Trophoblast cell (in vitro differentiated cells and primary cell): ENCODE data around the gene LOX. TPM values are rescaled to one million over a fixed set of nuclear protein-coding genes. Genes with fewer than 3 reads are reported as not detected.

Source experiments
- DNase-seq, 2 donors: peaks; one replicate each; pipeline ENCODE4 v3.0.0-alpha.2; 2016
- H2AFZ ChIP-seq: 2 replicates; pipeline ENCODE4 v1.6.1; 2013; ENCODE audit warnings: low read length, moderate library complexity, mild to moderate bottlenecking; ENCODE audit not compliant: insufficient read depth, poor library complexity
- H2AK5ac ChIP-seq: 2 replicates; pipeline ENCODE4 v1.6.1; 2013; ENCODE audit warnings: mild to moderate bottlenecking, low read length
- H2BK120ac ChIP-seq: 2 replicates; pipeline ENCODE4 v1.6.1; 2013; ENCODE audit warnings: low read length, mild to moderate bottlenecking, moderate library complexity; ENCODE audit not compliant: insufficient read depth, poor library complexity
- H2BK12ac ChIP-seq: 2 replicates; pipeline ENCODE4 v1.6.1; 2013; ENCODE audit warnings: mild to moderate bottlenecking, low read length, moderate library complexity
- H2BK5ac ChIP-seq: 2 replicates; pipeline ENCODE4 v1.6.1; 2013; ENCODE audit warnings: low read length, low read depth, moderate library complexity, mild to moderate bottlenecking; ENCODE audit not compliant: poor library complexity
- H3K14ac ChIP-seq: 2 replicates; pipeline ENCODE4 v1.6.1; 2013; ENCODE audit warnings: mild to moderate bottlenecking, low read length
- H3K18ac ChIP-seq: 2 replicates; pipeline ENCODE4 v1.6.1; 2013; ENCODE audit warnings: mild to moderate bottlenecking, low read length
- H3K23ac ChIP-seq: 2 replicates; pipeline ENCODE4 v1.6.1; 2013; ENCODE audit warnings: low read length
- H3K27ac ChIP-seq: 2 replicates; pipeline ENCODE4 v1.5.1; 2013; ENCODE audit warnings: low read depth, mild to moderate bottlenecking, inconsistent platforms, low read length, moderate library complexity
- H3K27me3 ChIP-seq: 2 replicates; pipeline ENCODE4 v1.6.1; 2013; ENCODE audit warnings: inconsistent platforms, mild to moderate bottlenecking, low read length, moderate library complexity; ENCODE audit not compliant: insufficient read depth
- H3K36me3 ChIP-seq, 2 experiments: 1 replicate in 1 of 2; 2 replicates in 1 of 2; pipeline ENCODE4 v1.6.1; 2013; ENCODE audit warnings: low read length in 2 of 2, mild to moderate bottlenecking in 2 of 2, moderate library complexity in 1 of 2; ENCODE audit not compliant: insufficient read depth in 2 of 2, control insufficient read depth in 1 of 2
- H3K4ac ChIP-seq: 2 replicates; pipeline ENCODE4 v1.6.1; 2013; ENCODE audit warnings: low read depth, mild to moderate bottlenecking, low read length, moderate library complexity
- H3K4me1 ChIP-seq, 2 experiments: 1 replicate in 1 of 2; 2 replicates in 1 of 2; pipeline ENCODE4 v1.6.1; 2013; ENCODE audit warnings: low read length in 2 of 2, mild to moderate bottlenecking in 2 of 2, moderate library complexity in 1 of 2; ENCODE audit not compliant: insufficient read depth in 2 of 2, control insufficient read depth in 1 of 2
- H3K4me2 ChIP-seq: 2 replicates; pipeline ENCODE4 v1.6.1; 2013; ENCODE audit warnings: inconsistent platforms, mild to moderate bottlenecking, low read length, moderate library complexity
- H3K4me3 ChIP-seq: 2 replicates; pipeline ENCODE4 v1.5.1; 2013; ENCODE audit warnings: mild to moderate bottlenecking, low read depth, low read length, inconsistent platforms
- H3K79me1 ChIP-seq: one replicate; pipeline ENCODE4 v1.6.1; 2013; ENCODE audit warnings: low read length
- H3K79me2 ChIP-seq: 2 replicates; pipeline ENCODE4 v1.6.1; 2013; ENCODE audit warnings: low read length, mild to moderate bottlenecking; ENCODE audit not compliant: control insufficient read depth, insufficient read depth, poor library complexity
- H3K9ac ChIP-seq: 2 replicates; pipeline ENCODE4 v1.6.1; 2013; ENCODE audit warnings: mild to moderate bottlenecking, low read length
- H3K9me3 ChIP-seq: 2 replicates; pipeline ENCODE4 v1.6.1; 2013; ENCODE audit warnings: low read depth, mild to moderate bottlenecking, control low read depth, inconsistent platforms, low read length; ENCODE audit not compliant: insufficient read depth
- H4K12ac ChIP-seq: 2 replicates; pipeline ENCODE4 v1.6.1; 2013; ENCODE audit warnings: low read depth, mild to moderate bottlenecking, low read length, moderate library complexity
- H4K8ac ChIP-seq: 2 replicates; pipeline ENCODE4 v1.6.1; 2013; ENCODE audit warnings: low read depth, mild to moderate bottlenecking, low read length, moderate library complexity
- H4K91ac ChIP-seq: one replicate; pipeline ENCODE4 v1.6.1; 2013; ENCODE audit warnings: low read depth, mild to moderate bottlenecking, low read length, moderate library complexity
- WGBS: extraction: QIAGEN DNeasy Blood & Tissue Kit; methylation state at CpG from one replicate; pipeline ENCODE4 v1.1.7; 2013; ENCODE audit warnings: missing lambda C conversion rate; ENCODE audit not compliant: insufficient read length, insufficient coverage; ENCODE audit errors: extremely low coverage; 5-methylcytosine and 5-hydroxymethylcytosine counted together
- polyA plus RNA-seq: library from polyadenylated mRNA; stranded (reverse); fragments of 200-250 nt; gene quantifications from 2 replicates; pipeline ENCODE4 v1.2.3, GENCODE V29; 2013

LOX gene
- polyA plus RNA-seq, result 24.7 and 27.2 TPM in 2 replicates

- no peak within 1 kb of the TSS for H2BK12ac ChIP-seq
- no peak within 1 kb of the TSS for H4K8ac ChIP-seq
- peak within 1 kb of the TSS; percentile 48 for H3K27ac ChIP-seq
- DNase-seq, result peak in 1 of 2 donors; percentile 25
- no peak within 1 kb of the TSS for H2AK5ac ChIP-seq
- H3K4me3 ChIP-seq, result peak within 1 kb of the TSS; percentile 71
- H3K4me2 ChIP-seq, result peak within 1 kb of the TSS; percentile 94
- no peak within 1 kb of the TSS for H3K18ac ChIP-seq
- no peak within 1 kb of the TSS for H3K23ac ChIP-seq
- no peak within 1 kb of the TSS for H3K4ac ChIP-seq
- H3K79me1 ChIP-seq, result peaks cover 4% of the 10 kb centered on the region
- H2BK5ac ChIP-seq, result no peak within 1 kb of the TSS
- no peaks in the 10 kb centered on the region for H3K27me3 ChIP-seq
- peak within 1 kb of the TSS; percentile 3 for H2BK120ac ChIP-seq
- H3K4me1 ChIP-seq, result peaks cover 0 to 4% of the 10 kb centered on the region in 2 experiments
- peak within 1 kb of the TSS; percentile 11 for H3K14ac ChIP-seq
- H2AFZ ChIP-seq, result peak within 1 kb of the TSS; percentile 42
- H4K12ac ChIP-seq, result no peak within 1 kb of the TSS
- peak within 1 kb of the TSS; percentile 13 for H3K9ac ChIP-seq
- H3K36me3 ChIP-seq, result peaks cover 0 to 2% of the 10 kb centered on the region in 2 experiments
- no CpG with 5 or more reads among the region's 35 CpGs for WGBS
- no peaks in the 10 kb centered on the region for H3K9me3 ChIP-seq
- no peaks in the 10 kb centered on the region for H3K79me2 ChIP-seq
- peak within 1 kb of the TSS; percentile 41 for H4K91ac ChIP-seq
Observed at GRCh38 chr5:122078116-122079110, at the start of gene LOX. LOX (minus strand) TSS chr5:122078259; CDS start chr5:122077985, 274 bp downstream.

- DNase-seq, result no peak
- no peaks in the 10 kb centered on the region for H3K79me1 ChIP-seq
- no peak overlapping the region for H2BK5ac ChIP-seq
- no peak overlapping the region for H3K14ac ChIP-seq
- no peaks in the 10 kb centered on the region for H3K9me3 ChIP-seq
- H3K36me3 ChIP-seq, result no peaks in the 10 kb centered on the region
- no peak overlapping the region for H4K91ac ChIP-seq
- WGBS, result no CpG with 5 or more reads among the region's 10 CpGs
- H4K8ac ChIP-seq, result no peak overlapping the region
- no peak overlapping the region for H3K4me3 ChIP-seq
- H3K23ac ChIP-seq, result no peak overlapping the region
- H3K4me2 ChIP-seq, result no peak overlapping the region
- no peak overlapping the region for H3K18ac ChIP-seq
- H2BK120ac ChIP-seq, result no peak overlapping the region
- no peak overlapping the region for H3K27ac ChIP-seq
- H2BK12ac ChIP-seq, result no peak overlapping the region
- H2AFZ ChIP-seq, result no peak overlapping the region
- H4K12ac ChIP-seq, result no peak overlapping the region
- H3K79me2 ChIP-seq, result no peaks in the 10 kb centered on the region
- H3K9ac ChIP-seq, result no peak overlapping the region
- no peaks in the 10 kb centered on the region for H3K27me3 ChIP-seq
- peaks cover 4 to 7% of the 10 kb centered on the region in 2 experiments for H3K4me1 ChIP-seq
- no peak overlapping the region for H3K4ac ChIP-seq
- H2AK5ac ChIP-seq, result no peak overlapping the region
Observed at GRCh38 chr5:122126756-122127321, 48.8 kb upstream of the LOX start.

GRCh38 chr5:122126177-122126755, 48.2 kb upstream of the LOX start:
- Histone ChIP-seq H4K8ac (no peak overlapping the region), H3K14ac (no peak overlapping the region), H4K12ac (no peak overlapping the region), H3K27me3 (no peaks in the 10 kb centered on the region), H2AFZ (no peak overlapping the region), H3K23ac (no peak overlapping the region), H3K9me3 (no peaks in the 10 kb centered on the region), H3K4me2 (no peak overlapping the region), H2BK5ac (no peak overlapping the region), H3K79me1 (no peaks in the 10 kb centered on the region), H2AK5ac (no peak overlapping the region), H3K9ac (no peak overlapping the region), H3K4me1 (peaks cover 4 to 7% of the 10 kb centered on the region in 2 experiments), H4K91ac (no peak overlapping the region), H3K18ac (no peak overlapping the region), H3K27ac (no peak overlapping the region), H3K4ac (no peak overlapping the region), H3K4me3 (no peak overlapping the region), H3K36me3 (no peaks in the 10 kb centered on the region), H2BK120ac (no peak overlapping the region), H2BK12ac (no peak overlapping the region), H3K79me2 (no peaks in the 10 kb centered on the region)
- no peak for DNase-seq
- no CpG with 5 or more reads among the region's 2 CpGs for WGBS

- Histone ChIP-seq H3K4ac (no peak overlapping the region), H2BK12ac (no peak overlapping the region), H3K14ac (no peak overlapping the region), H3K79me2 (no peaks in the 10 kb centered on the region), H3K18ac (no peak overlapping the region), H3K9ac (no peak overlapping the region), H3K23ac (no peak overlapping the region), H3K9me3 (no peaks in the 10 kb centered on the region), H3K79me1 (no peaks in the 10 kb centered on the region), H3K4me1 (peaks cover 4 to 7% of the 10 kb centered on the region in 2 experiments), H2BK5ac (no peak overlapping the region), H2AFZ (no peak overlapping the region), H3K36me3 (no peaks in the 10 kb centered on the region), H2BK120ac (no peak overlapping the region), H4K8ac (no peak overlapping the region), H2AK5ac (no peak overlapping the region), H3K4me2 (no peak overlapping the region), H3K27ac (no peak overlapping the region), H3K27me3 (no peaks in the 10 kb centered on the region), H3K4me3 (no peak overlapping the region), H4K12ac (no peak overlapping the region), H4K91ac (no peak overlapping the region)
- WGBS, result no CpG with 5 or more reads among the region's 2 CpGs
- no peak for DNase-seq
Observed at GRCh38 chr5:122124766-122125165, 46.7 kb upstream of the LOX start.
